HCT116 (cell line): ENCODE results near the gene TAF10. TPM values are rescaled to one million over a fixed set of nuclear protein-coding genes. Genes with fewer than 3 reads are reported as not detected.

Source experiments
- ATAC-seq: fragments of 200-7000 bp; cut with Tn5 transposase; 2 replicates; pipeline ENCODE4 v1.9.1; 2020; ENCODE audit warnings: mild to moderate bottlenecking, moderate library complexity
- BruUV-seq: library from RNA; stranded (reverse); fragments of 400-500 nt; replicated peaks from 2 replicates; lab custom pipeline; 2021; lab: Mats Ljungman, UMichigan
- CTCF ChIA-PET: fragments of 300-600 bp; sonication (Branson Sonifier 250); formaldehyde crosslinking; loops from one replicate; lab custom pipeline; 2021; ENCODE audit warnings: antibody characterized with exemption; lab: Charles Lee
- POLR2A ChIA-PET: fragments of 300-600, 350-600 bp; sonication (Branson Sonifier 250); formaldehyde crosslinking; loops from one replicate; lab custom pipeline; 2021; ENCODE audit warnings: antibody characterized with exemption; lab: Charles Lee
- RAD21 ChIA-PET, 2 experiments: fragments of 300-600 bp; sonication (Branson Sonifier 250); formaldehyde crosslinking; loops; one replicate each; lab custom pipeline; 2023; ENCODE audit warnings: low total read pairs in 2 of 2; ENCODE audit not compliant: uncharacterized antibody in 2 of 2, unreplicated experiment in 2 of 2, low non-redundant PET in 1 of 2; lab: Charles Lee
- DNase-seq: peaks from one replicate; pipeline ENCODE4 v3.0.0-alpha.2; 2010; ENCODE audit warnings: low read depth, low spot score
- H2AFZ ChIP-seq: fragments of 200-600 bp; shearing (Covaris generic), sonication (generic); 2 replicates; pipeline ENCODE4 v1.6.1; 2017; ENCODE audit warnings: low read depth, mixed run types, mixed read lengths, antibody characterized with exemption, low read length; ENCODE audit not compliant: poor library complexity, severe bottlenecking
- H3K27ac ChIP-seq: 2 replicates; pipeline ENCODE4 v1.5.1; 2012; ENCODE audit warnings: low read depth, low read length
- H3K27me3 ChIP-seq: fragments of 200-600 bp; sonication (generic); 2 replicates; pipeline ENCODE4 v1.6.1; 2016; ENCODE audit warnings: mixed run types, low read length, mixed read lengths; ENCODE audit not compliant: insufficient read depth
- H3K36me3 ChIP-seq, 2 experiments: fragments of 200-500 bp in 1 of 2; fragments of 200-600 bp in 1 of 2; sonication (Bioruptor generic) in 1 of 2; sonication (generic) in 1 of 2; 2 replicates each; pipeline versions ENCODE4 v1.5.1 to v1.6.1; 2014 to 2016; ENCODE audit warnings: low read length in 2 of 2, inconsistent platforms in 1 of 2, mixed read lengths in 1 of 2, mixed run types in 1 of 2; ENCODE audit not compliant: insufficient read depth in 2 of 2, control insufficient read depth in 1 of 2
- H3K4me1 ChIP-seq, 2 experiments: fragments of 200-600 bp in 1 of 2; sonication (generic) in 1 of 2; 2 replicates each; pipeline versions ENCODE4 v1.5.1 to v1.6.1; 2012 to 2017; ENCODE audit warnings: low read length in 2 of 2, inconsistent platforms in 1 of 2, mild to moderate bottlenecking in 1 of 2, mixed read lengths in 1 of 2, mixed run types in 1 of 2, moderate library complexity in 1 of 2; ENCODE audit not compliant: insufficient read depth in 2 of 2, control insufficient read depth in 1 of 2
- H3K4me2 ChIP-seq: fragments of 200-600 bp; sonication (generic); 2 replicates; pipeline ENCODE4 v1.6.1; 2017; ENCODE audit warnings: mixed run types, low read length, mixed read lengths
- H3K4me3 ChIP-seq, 2 experiments: fragments of 200-600 bp in 1 of 2; sonication (generic) in 1 of 2; replicated peaks in 1 of 2; 2 replicates each; pipeline ENCODE4 v1.5.1; 2011 to 2016; ENCODE audit warnings: low read length in 2 of 2, control low read depth in 1 of 2, low read depth in 1 of 2, mild to moderate bottlenecking in 1 of 2, mixed read lengths in 1 of 2, mixed run types in 1 of 2
- H3K79me2 ChIP-seq: fragments of 200-600 bp; sonication (generic); 2 replicates; pipeline ENCODE4 v1.6.1; 2017; ENCODE audit warnings: mild to moderate bottlenecking, mixed run types, low read length, moderate library complexity, mixed read lengths; ENCODE audit not compliant: insufficient read depth
- H3K9ac ChIP-seq: fragments of 200-600 bp; sonication (generic); 2 replicates; pipeline ENCODE4 v1.6.1; 2016; ENCODE audit warnings: low read length, mixed read lengths
- H3K9me2 ChIP-seq: fragments of 200-600 bp; sonication (generic), shearing (Covaris generic); 2 replicates; pipeline ENCODE4 v1.6.1; 2017; ENCODE audit warnings: mixed run types, mild to moderate bottlenecking, moderate library complexity; ENCODE audit not compliant: insufficient read depth
- H3K9me3 ChIP-seq, 2 experiments: fragments of 200-500 bp in 1 of 2; fragments of 200-600 bp in 1 of 2; sonication (Bioruptor generic) in 1 of 2; sonication (generic) in 1 of 2; 2 replicates each; pipeline ENCODE4 v1.6.1; 2014 to 2017; ENCODE audit warnings: low read length in 2 of 2, mixed read lengths in 2 of 2, inconsistent platforms in 1 of 2, low read depth in 1 of 2, mild to moderate bottlenecking in 1 of 2, mixed run types in 1 of 2, moderate library complexity in 1 of 2; ENCODE audit not compliant: control insufficient read depth in 1 of 2, insufficient read depth in 1 of 2
- H4K20me1 ChIP-seq: fragments of 200-600 bp; sonication (generic), shearing (Covaris generic); 2 replicates; pipeline ENCODE4 v1.6.1; 2017; ENCODE audit warnings: mixed run types, mild to moderate bottlenecking, moderate library complexity; ENCODE audit not compliant: insufficient read depth
- EZH2phosphoT487 ChIP-seq: fragments of 200-600 bp; IDR thresholded peaks from 2 replicates; pipeline ENCODE4 v1.6.1; 2018; ENCODE audit warnings: antibody characterized with exemption, borderline replicate concordance
- POLR2AphosphoS5 ChIP-seq: IDR thresholded peaks from 2 replicates; pipeline ENCODE4 v1.6.1; 2011; ENCODE audit warnings: mild to moderate bottlenecking, low read depth, low read length, moderate library complexity
- RAD21 ChIP-seq: IDR thresholded peaks from 2 replicates; pipeline ENCODE4 v1.6.1; 2012; ENCODE audit warnings: low read depth, mild to moderate bottlenecking
- SIN3A ChIP-seq: IDR thresholded peaks from 2 replicates; pipeline ENCODE4 v1.6.1; 2012; ENCODE audit warnings: low read depth
- SP1 ChIP-seq: IDR thresholded peaks from 2 replicates; pipeline ENCODE4 v1.6.1; 2012; ENCODE audit warnings: low read depth
- TCF7L2 ChIP-seq: IDR thresholded peaks from 2 replicates; pipeline ENCODE4 v1.7.0; 2011; ENCODE audit warnings: borderline replicate concordance, inconsistent platforms; ENCODE audit not compliant: insufficient read depth, insufficient read length; ENCODE audit errors: extremely low read depth
- intact Hi-C: fragments of 100-400 bp; cut with micrococcal nuclease; formaldehyde crosslinking; loops from 2 replicates; pipeline ENCODE4 v1.10.0; 2022
- total RNA-seq: library from RNA; stranded (reverse); gene quantifications from one replicate; pipeline ENCODE4 v1.2.1, GENCODE V29; 2021; ENCODE audit not compliant: unreplicated experiment
- TF ChIP-seq, protein P1 (sequence below): IDR thresholded peaks from 2 replicates; pipeline ENCODE4 v1.6.1; 2012; ENCODE audit warnings: low read depth
- TF ChIP-seq, protein P2 (sequence below): IDR thresholded peaks from 2 replicates; pipeline ENCODE4 v1.6.1; 2012

TAF10 gene
- total RNA-seq, 1 experiment from 2014 or later: 151 TPM

DNA sequence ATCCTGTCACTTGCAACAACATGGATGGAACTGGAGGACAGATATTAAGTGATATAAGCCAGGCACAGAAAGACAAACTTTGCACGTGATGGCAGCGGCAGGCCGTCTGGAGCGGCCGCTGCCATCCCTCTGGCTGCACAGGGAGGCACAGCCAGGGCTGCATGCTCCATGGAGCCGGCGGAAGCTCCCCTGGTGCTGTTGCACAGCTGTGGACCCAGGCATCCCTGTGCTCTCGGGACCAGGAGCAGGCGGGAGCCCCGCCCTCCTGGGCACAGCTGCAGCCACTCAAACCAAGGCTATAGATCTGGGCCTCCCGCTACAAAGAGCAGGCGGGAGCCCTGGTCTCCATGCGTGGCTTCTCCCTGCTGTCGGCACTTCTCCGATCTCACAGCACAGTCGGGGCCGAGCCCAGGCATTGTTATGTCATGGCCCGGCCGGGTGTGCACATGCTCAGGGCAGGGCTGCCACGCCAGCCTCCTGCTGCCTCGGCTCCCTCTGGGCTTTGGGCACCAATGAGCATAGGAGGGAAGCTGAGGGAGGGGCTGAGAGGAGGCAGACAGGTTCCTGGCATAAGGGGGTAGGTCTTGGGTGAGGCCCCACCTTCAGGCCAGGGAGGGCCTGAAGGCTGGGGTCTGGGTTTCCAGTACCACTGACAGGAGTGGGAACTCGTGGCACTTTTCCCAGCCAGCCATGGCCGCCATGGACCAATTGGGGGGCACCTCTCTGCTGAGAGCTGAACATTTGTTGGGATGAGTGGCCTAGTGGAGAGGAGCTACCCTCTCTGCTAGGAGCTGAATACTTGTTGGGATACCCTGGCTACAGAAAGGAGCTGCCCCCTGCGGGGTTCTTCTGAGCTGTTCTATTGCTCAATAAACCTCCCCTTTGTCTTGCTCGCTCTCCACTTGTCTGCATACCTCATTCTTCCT, 25.3 kb downstream of the TAF10 start:
- Histone ChIP-seq H3K9me2 (no peaks in the 10 kb centered on the region), H3K9ac (no peak overlapping the region), H3K36me3 (peaks cover 0 to 3% of the 10 kb centered on the region in 2 experiments; a peak in 1 of 4 replicates), H3K27me3 (no peaks in the 10 kb centered on the region), H3K27ac (no peak overlapping the region), H3K79me2 (0 out of 2 replicates have a peak, but pooled peaks cover 5% of the 10 kb centered on the region), H3K9me3 (peaks cover 4 to 13% of the 10 kb centered on the region in 2 experiments; a peak in 1 of 4 replicates), H4K20me1 (no peaks in the 10 kb centered on the region), H2AFZ (no peak overlapping the region), H3K4me2 (no peak overlapping the region), H3K4me3 (no peak overlapping the region), H3K4me1 (no peaks in the 10 kb centered on the region)
- ATAC-seq: no peak
- POLR2A ChIA-PET: no interaction called here
- BruUV-seq: no TSS peak
- TF ChIP-seq POLR2AphosphoS5: no peak
- TF ChIP-seq, protein P1, sequence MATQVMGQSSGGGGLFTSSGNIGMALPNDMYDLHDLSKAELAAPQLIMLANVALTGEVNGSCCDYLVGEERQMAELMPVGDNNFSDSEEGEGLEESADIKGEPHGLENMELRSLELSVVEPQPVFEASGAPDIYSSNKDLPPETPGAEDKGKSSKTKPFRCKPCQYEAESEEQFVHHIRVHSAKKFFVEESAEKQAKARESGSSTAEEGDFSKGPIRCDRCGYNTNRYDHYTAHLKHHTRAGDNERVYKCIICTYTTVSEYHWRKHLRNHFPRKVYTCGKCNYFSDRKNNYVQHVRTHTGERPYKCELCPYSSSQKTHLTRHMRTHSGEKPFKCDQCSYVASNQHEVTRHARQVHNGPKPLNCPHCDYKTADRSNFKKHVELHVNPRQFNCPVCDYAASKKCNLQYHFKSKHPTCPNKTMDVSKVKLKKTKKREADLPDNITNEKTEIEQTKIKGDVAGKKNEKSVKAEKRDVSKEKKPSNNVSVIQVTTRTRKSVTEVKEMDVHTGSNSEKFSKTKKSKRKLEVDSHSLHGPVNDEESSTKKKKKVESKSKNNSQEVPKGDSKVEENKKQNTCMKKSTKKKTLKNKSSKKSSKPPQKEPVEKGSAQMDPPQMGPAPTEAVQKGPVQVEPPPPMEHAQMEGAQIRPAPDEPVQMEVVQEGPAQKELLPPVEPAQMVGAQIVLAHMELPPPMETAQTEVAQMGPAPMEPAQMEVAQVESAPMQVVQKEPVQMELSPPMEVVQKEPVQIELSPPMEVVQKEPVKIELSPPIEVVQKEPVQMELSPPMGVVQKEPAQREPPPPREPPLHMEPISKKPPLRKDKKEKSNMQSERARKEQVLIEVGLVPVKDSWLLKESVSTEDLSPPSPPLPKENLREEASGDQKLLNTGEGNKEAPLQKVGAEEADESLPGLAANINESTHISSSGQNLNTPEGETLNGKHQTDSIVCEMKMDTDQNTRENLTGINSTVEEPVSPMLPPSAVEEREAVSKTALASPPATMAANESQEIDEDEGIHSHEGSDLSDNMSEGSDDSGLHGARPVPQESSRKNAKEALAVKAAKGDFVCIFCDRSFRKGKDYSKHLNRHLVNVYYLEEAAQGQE: no peak
- TF ChIP-seq SIN3A: no peak
- TF ChIP-seq, protein P2, sequence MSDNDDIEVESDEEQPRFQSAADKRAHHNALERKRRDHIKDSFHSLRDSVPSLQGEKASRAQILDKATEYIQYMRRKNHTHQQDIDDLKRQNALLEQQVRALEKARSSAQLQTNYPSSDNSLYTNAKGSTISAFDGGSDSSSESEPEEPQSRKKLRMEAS: no peak
- no peak for TF ChIP-seq TCF7L2
- TF ChIP-seq SP1: no peak
- TF ChIP-seq EZH2phosphoT487: no peak
- TF ChIP-seq RAD21: no peak
- RAD21 ChIA-PET: no interaction called here
- no peak for DNase-seq
- CTCF ChIA-PET: no interaction called here
- intact Hi-C loops: no loop called here
